AG10803 (cell line): Measurements from ENCODE around the gene ACBD6.

Experiments
- DNase-seq: peaks from one replicate; pipeline ENCODE4 v3.0.0; 2010; ENCODE audit warnings: low read depth
- H3K4me3 ChIP-seq: 2 replicates; pipeline ENCODE4 v1.5.1; 2011; ENCODE audit warnings: mild to moderate bottlenecking, low read length, control low read depth
- CTCF ChIP-seq: conservative IDR thresholded peaks from 2 replicates; pipeline ENCODE4 v1.5.1; 2011; ENCODE audit warnings: mild to moderate bottlenecking, low read length, control low read depth, inconsistent platforms

Gene ACBD6

GRCh38 chr1:180251526-180252305, 250.7 kb downstream of the ACBD6 start:
- no peak overlapping the region for H3K4me3 ChIP-seq
- no peak for DNase-seq
- no peak for TF ChIP-seq CTCF

- no peak for DNase-seq
- no peak overlapping the region for H3K4me3 ChIP-seq
- no peak for TF ChIP-seq CTCF
These were observed 251.4 kb downstream of the ACBD6 start for GRCh38 chr1:180250883-180251509.

- no peak overlapping the region for H3K4me3 ChIP-seq
- no peak for TF ChIP-seq CTCF
- DNase-seq, result no peak
These were observed 251.9 kb downstream of the ACBD6 start for GRCh38 chr1:180250499-180250770.

GRCh38 chr1:180249725-180250498, 252.5 kb downstream of the ACBD6 start:
- H3K4me3 ChIP-seq, result no peak overlapping the region
- DNase-seq, result no peak
- TF ChIP-seq CTCF, result no peak

GRCh38 chr1:180248731-180249681, 253.4 kb downstream of the ACBD6 start:
- no peak overlapping the region for H3K4me3 ChIP-seq
- DNase-seq, result no peak
- no peak for TF ChIP-seq CTCF

GRCh38 chr1:180248176-180248575, 254.2 kb downstream of the ACBD6 start:
- no peak for TF ChIP-seq CTCF
- no peak for DNase-seq
- H3K4me3 ChIP-seq, result no peak overlapping the region
